GM12875 (cell line): Measurements from ENCODE around the gene SPDYE1.
A peak's percentile ranks its signal among the peaks of the same experiment; 100 is the strongest.
"Not testable (repeated sequence)": the region's sequence is repeated elsewhere in the genome, so short reads cannot be mapped to it uniquely, and the experiment has no call there.

ENCODE experiments used
- H3K4me3 ChIP-seq: one replicate; pipeline ENCODE4 v1.5.1; 2011; ENCODE audit warnings: low read depth, low read length, control low read depth
- TF ChIP-seq, protein P1 (sequence below): IDR thresholded peaks from 2 replicates; pipeline ENCODE4 v1.5.1; 2011; ENCODE audit warnings: low read depth, mild to moderate bottlenecking, control low read depth, inconsistent platforms, low read length, moderate library complexity, borderline replicate concordance; ENCODE audit not compliant: insufficient read depth

The SPDYE1 gene

DNA sequence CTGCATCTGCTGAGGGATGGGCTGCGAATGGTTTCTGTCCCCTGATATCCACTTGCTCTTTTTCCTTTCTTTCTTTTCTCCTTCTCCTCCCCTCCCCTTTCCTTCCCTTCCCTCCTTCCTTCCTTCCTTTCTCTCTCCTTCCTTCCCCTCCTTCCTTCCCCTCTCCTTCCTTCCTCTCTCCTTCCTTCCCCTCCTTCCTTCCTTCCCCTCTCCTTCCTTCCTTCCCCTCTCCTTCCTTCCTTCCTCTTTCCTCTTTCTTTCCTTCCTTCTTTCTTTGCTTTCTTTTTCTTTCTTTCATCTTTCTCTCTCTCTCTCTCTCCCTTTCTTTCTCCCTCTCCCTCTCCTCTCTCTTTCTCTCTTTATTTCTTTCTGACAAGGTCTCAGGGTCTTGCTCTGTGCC is 20.2 kb upstream of the SPDYE1 start:
- TF ChIP-seq, protein P1, sequence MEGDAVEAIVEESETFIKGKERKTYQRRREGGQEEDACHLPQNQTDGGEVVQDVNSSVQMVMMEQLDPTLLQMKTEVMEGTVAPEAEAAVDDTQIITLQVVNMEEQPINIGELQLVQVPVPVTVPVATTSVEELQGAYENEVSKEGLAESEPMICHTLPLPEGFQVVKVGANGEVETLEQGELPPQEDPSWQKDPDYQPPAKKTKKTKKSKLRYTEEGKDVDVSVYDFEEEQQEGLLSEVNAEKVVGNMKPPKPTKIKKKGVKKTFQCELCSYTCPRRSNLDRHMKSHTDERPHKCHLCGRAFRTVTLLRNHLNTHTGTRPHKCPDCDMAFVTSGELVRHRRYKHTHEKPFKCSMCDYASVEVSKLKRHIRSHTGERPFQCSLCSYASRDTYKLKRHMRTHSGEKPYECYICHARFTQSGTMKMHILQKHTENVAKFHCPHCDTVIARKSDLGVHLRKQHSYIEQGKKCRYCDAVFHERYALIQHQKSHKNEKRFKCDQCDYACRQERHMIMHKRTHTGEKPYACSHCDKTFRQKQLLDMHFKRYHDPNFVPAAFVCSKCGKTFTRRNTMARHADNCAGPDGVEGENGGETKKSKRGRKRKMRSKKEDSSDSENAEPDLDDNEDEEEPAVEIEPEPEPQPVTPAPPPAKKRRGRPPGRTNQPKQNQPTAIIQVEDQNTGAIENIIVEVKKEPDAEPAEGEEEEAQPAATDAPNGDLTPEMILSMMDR: no peak
- no peak overlapping the region for H3K4me3 ChIP-seq

DNA sequence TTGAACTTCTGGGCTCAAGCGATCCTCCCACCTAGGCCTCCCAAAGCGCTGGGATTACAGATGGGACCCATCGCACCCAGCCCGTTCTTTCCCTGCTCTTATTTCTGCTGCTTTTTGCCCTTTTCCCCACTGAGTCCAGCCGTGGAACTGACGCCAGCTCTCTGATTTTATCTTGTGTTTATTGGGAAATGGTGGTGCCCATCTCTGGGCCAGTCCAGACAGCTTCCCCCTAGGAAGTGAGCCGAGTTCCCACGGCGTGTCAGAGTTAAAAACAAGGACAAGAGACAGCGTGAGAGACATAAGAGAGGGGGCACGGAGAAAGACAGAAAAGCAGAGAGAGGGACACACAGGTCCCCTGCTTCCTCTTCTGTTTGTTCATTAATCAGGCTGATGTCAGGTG is 19.6 kb upstream of the SPDYE1 start:
- H3K4me3 ChIP-seq: not testable (repeated sequence)

GRCh38 chr7:43982848-43983247 is 14.8 kb upstream of the SPDYE1 start:
- H3K4me3 ChIP-seq: not testable (repeated sequence)

DNA sequence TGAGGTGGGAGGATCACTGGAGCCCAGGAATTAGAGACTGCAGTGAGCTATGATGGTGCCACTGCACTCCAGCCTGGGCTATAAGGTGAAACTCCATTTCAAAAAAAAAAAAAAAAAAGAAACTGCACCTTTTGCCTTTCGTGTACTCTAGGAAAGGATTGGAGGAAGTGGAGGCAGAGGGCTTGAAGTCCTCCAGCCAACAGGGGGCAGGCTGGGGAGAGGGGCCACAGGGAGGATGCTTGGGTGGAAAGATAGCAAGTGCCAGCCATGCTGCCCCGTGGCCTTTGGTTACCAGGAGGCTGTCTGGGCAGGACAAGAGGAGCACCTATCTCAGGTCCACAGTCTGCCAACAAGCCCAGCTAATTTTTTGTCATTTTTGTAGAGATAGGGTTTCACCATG is 14.0 kb upstream of the SPDYE1 start:
- TF ChIP-seq, protein P1: 0 out of 2 replicates have a peak, but pooled peaks have one; percentile 3
- not testable (repeated sequence) for H3K4me3 ChIP-seq

GRCh38 chr7:43985904-43986864 is 11.5 kb upstream of the SPDYE1 start:
- not testable (repeated sequence) for H3K4me3 ChIP-seq
- TF ChIP-seq, protein P1: peak; percentile 44

DNA sequence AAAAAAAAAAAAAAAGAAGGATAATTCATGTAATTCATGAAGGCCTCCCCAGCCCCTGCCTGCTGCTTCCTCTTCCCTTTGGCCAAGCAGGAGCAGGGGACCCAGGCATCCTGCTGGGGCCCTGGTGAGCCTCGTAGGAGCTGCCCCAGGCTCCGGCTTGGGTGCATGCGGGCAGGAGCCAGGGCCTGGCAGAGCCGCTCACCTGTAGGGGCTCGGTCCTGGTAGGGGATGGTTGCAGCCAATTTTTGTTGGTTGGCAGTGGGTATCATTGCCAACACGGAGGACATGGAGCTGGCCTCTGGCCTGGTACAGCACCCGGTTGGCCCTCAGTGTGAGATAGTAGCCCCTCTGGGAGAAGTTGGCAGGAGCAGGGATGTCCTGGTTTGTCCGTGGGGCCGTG is 10.2 kb upstream of the SPDYE1 start:
- not testable (repeated sequence) for H3K4me3 ChIP-seq

GRCh38 chr7:43990011-43990585 is 7.6 kb upstream of the SPDYE1 start:
- not testable (repeated sequence) for H3K4me3 ChIP-seq

GRCh38 chr7:43990829-43991228 is 6.9 kb upstream of the SPDYE1 start:
- H3K4me3 ChIP-seq: not testable (repeated sequence)

- not testable (repeated sequence) for H3K4me3 ChIP-seq
These were observed 4.8 kb upstream of the SPDYE1 start for GRCh38 chr7:43992896-43993295.

DNA sequence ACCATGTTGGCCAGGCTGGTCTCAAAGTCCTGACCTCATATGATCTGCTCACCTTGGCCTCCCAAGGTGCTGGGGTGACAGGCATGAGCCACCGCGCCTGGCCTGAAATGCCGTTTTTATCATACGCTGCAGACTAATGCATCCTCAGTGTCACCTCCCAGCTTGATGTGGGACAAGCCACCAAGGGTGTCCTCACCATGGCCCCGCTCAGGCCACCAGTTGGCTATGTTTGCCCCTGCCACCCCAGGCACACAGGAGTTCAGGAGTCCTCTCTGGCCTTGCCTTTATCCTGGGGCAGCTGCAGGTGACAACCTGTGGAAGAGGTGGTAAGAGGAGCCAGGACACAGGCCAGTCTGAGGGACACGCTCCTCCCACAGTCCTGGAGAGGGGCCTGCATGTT is 3.0 kb upstream of the SPDYE1 start:
- H3K4me3 ChIP-seq: not testable (repeated sequence)

DNA sequence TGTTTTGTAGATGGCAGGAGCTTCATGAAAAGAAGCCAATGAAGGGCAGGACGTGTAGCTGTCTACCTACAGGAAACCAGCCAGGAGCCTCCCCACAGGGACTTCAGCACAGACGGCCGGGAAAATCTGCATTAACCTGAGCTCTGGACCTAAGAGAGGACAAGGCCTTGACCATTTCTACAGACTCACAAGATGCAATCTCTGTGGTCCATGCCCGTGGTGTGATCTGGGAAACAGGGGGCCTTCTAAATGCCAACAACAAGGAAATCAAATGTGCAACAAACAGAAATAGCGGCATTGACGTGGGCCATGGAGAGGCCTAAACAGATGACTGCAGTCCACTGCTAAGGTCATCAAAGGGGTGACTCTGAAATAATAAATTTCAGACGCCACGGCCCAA is 14.4 kb downstream of the SPDYE1 start:
- not testable (repeated sequence) for H3K4me3 ChIP-seq

DNA sequence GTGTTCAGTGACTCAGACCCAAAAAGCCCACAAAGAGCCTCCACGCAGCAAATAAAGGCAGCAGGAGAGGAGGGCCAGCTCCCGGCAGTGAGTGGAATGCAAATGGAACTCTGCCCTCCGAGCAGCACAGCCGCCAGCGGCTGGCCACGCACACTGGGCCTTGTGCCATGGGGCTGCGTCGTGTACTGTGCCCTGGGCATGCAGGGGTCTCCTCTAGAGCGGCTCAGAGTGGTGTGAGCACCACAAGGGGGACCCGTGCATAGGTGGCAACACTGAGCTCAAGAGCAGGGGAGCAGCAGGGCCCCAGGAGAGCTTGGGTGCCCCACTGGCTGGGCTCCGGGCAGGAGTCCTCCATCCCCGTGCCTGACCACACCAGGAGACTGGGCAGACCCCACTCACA is 17.4 kb downstream of the SPDYE1 start:
- H3K4me3 ChIP-seq: not testable (repeated sequence)
